NCI-H510A treated with DMSO at 0.1 percent for 48 hours (cell line): ENCODE measurements around the gene COQ8A.
A peak's percentile ranks its signal among the peaks of the same experiment; 100 is the strongest.
"Not testable (repeated sequence)": the region's sequence is repeated elsewhere in the genome, so short reads cannot be mapped to it uniquely, and the experiment has no call there.

Source experiments
- DNase-seq: peaks from one replicate; lab custom pipeline; 2025; lab: John Stamatoyannopoulos, UW

Gene COQ8A

DNA sequence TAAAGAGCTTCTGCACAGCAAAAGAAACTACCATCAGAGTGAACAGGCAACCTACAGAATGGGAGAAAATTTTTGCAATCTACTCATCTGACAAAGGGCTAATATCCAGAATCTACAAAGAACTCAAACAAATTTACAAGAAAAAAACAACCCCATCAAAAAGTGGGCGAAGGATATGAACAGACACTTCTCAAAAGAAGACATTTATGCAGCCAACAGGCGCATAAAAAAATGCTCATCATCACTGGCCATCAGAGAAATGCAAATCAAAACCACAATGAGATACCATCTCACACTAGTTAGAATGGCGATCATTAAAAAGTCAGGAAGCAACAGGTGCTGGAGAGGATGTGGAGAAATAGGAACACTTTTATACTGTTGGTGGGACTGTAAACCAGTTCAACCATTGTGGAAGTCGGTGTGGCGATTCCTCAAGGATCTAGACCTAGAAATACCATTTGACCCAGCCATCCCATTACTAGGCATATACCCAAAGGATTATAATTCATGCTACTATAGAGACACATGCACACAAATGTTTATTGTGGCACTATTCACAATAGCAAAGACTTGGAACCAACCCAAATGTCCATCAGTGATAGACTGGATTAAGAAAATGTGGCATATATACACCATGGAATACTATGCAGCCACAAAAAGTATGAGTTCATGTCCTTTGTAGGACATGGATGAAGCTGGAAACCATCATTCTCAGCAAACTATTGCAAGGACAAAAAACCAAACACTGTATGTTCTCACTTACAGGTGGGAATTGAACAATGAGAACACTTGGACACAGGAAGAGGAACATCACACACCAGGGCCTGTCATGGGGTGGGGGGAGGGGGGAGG lies 10.6 kb upstream of the COQ8A start:
- DNase-seq: not testable (repeated sequence)

DNA sequence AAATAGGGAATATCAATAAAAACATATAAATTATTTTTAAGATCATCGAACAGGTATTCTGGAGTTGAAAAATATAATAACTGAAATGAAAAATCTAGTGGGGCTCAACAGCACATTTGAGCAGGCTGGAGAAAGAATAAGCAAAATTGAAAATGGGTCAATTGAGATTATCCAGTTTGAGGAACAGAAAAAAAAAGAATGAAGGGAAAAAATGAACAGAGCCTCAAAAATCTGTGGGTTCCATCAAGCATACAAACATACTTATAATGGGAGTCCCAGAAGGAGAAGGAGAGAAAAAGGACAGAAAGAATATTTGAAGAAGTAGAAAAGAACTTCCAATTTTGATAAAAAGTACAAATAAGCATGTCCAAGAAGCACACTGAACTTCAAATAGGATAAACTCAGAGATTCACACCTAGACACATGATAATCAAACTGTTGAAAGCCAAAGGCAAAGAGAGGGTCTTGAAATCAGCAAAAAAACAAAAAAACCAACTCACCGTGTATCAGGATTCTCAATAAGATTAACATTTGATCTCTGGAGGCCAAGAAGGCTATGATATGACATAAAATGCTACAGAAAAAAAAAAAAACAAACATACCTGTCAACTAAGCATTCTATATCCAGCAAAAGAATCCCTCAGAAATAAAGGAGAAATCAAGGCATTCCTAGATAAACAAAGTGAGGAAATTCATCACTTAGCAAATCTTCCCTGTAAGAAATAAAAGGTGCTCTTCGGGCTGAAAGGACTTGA lies 5.4 kb upstream of the COQ8A start:
- DNase-seq: no peak

- DNase-seq: no peak
These were observed 2.0 kb upstream of the COQ8A start for GRCh38 chr1:226937940-226938725.

DNA sequence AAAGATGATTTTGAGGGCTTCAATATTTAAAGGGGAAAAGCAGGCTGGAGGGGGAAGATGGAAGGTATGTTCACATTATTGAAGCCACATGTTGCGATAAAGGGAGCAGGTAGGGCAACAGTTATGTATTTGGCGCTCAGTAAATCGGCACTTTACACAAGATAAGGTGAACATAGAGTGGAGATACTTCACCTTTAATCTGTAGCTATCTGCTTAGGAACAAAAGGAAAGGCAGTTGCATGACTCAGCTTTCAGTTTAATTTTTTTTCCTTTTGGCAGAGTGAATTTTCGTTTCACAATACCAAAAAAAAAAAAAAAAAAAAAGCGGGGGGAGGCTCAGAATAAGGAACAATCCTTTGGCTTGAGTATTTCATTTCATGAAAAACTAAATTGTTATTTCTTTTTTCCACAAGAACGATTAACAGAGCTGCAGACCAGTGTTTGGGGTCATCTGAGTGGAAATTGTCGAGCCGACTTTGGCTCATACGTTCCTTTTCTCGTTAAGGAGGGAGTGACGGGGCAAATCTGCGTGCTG lies 1.1 kb upstream of the COQ8A start:
- DNase-seq: peak; percentile 22

- DNase-seq: peak; percentile 90
These were observed 561 bp upstream of the COQ8A start for GRCh38 chr1:226939438-226940028.

- DNase-seq: no peak
These were observed 643 bp downstream of the COQ8A start for GRCh38 chr1:226940806-226941067.

DNA sequence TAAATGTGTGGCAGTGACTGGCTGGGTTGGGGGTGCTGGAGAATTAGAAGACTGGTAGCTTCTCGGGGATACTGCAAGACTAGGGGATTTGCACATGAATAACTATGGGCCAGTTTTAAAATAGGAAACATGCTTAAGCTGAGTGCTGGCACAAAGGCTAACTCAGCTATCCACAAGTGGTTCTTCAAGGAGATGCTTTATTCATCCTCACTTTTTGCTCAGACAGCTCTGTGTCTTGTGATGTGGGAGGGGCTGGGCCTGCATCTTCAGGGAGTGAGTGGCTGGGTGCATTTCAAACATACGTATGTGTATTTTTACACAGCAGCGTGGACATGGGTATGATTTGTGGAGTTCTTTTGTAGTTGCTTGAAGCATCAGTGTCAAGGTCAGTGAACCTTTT lies 2.3 kb downstream of the COQ8A start:
- no peak for DNase-seq

- DNase-seq: no peak
These were observed 3.1 kb downstream of the COQ8A start for GRCh38 chr1:226943156-226943555.

DNA sequence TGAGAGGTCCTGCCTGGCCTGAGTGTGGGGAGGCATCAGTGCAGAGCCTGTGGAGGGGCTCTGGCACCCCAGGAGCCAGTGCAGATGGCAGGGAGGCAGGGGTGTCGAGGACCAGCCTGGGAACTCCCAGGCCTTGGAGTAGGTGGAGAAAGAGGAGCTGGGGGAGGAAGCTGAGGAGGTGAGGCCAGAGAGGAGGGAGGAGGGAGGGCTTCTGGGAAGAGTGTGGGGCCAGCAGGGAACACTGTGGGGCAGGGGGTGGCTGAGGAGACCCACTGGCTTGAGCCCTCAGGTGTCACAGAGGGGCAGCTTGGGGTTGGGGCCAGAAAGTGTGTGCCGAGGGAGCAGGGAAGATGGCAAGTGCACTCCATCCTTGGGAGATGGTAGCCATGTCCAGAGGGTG lies 3.8 kb downstream of the COQ8A start:
- no peak for DNase-seq

GRCh38 chr1:226945106-226945857 lies 5.2 kb downstream of the COQ8A start:
- peak; percentile 86 for DNase-seq

DNA sequence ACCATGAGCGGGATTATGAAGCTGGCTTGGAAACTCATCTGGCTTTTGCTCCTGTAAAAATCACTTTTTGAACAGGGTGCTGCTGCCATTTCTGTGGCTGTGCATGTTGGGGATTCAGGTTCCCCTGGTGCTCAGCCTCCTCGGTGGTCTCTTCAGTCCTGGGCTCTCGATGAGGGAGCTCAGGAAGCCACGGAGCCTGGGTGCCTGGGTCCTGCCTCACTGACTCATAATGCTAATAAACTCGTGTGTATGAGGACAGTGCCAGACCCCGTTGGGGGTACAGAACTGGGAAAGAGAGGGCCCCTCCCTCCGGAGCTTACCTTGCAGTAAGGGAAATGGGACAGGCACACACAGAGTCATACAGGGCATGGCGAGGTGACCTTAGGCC lies 5.8 kb downstream of the COQ8A start:
- DNase-seq: no peak

- no peak for DNase-seq
These were observed 6.2 kb downstream of the COQ8A start for GRCh38 chr1:226946285-226946684.

- DNase-seq: no peak
These were observed 6.7 kb downstream of the COQ8A start for GRCh38 chr1:226946841-226947240.

- no peak for DNase-seq
These were observed 8.0 kb downstream of the COQ8A start for GRCh38 chr1:226948051-226948450.

- no peak for DNase-seq
These were observed 8.4 kb downstream of the COQ8A start for GRCh38 chr1:226948480-226948879.

GRCh38 chr1:226948996-226949395 lies 8.9 kb downstream of the COQ8A start:
- DNase-seq: no peak

DNA sequence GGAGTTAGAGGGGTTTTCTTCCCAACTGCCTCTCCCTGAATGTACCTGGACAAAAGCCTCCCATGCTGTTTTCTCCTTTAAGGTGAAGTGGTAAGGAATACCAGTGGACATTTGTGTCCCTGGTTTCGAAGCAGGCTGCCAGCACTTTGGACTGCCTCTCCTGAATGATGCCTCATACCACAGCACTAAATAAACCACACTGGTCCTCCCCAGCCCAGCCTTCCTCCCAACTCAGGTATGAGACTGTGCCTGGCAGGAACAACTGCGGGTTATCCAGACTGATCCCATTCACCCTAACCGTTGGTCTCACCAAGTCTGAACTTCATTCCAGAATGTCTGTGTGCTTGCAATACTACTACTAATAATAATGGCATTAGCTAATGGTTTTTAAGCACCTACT lies 9.3 kb downstream of the COQ8A start:
- no peak for DNase-seq

DNA sequence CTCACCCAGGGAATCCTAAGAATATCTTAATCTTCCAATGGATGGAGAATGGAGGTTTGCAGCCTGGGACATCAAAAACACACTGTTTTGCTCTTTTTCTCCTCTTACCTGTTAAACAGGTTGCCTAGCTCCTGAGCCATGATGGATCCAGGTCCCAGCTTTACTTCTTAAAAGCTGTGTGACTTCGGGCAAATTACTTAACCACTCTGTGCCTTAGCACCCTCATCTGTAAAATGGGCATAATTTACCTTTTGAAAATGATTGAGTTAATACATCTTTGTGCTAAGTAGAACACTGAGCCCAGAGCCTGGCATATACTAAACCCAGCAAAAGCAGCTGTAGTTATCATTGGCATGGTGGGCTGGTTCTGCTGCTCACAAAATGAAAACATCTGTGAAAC lies 10.2 kb downstream of the COQ8A start:
- no peak for DNase-seq

GRCh38 chr1:226950871-226951270 lies 10.8 kb downstream of the COQ8A start:
- no peak for DNase-seq

DNA sequence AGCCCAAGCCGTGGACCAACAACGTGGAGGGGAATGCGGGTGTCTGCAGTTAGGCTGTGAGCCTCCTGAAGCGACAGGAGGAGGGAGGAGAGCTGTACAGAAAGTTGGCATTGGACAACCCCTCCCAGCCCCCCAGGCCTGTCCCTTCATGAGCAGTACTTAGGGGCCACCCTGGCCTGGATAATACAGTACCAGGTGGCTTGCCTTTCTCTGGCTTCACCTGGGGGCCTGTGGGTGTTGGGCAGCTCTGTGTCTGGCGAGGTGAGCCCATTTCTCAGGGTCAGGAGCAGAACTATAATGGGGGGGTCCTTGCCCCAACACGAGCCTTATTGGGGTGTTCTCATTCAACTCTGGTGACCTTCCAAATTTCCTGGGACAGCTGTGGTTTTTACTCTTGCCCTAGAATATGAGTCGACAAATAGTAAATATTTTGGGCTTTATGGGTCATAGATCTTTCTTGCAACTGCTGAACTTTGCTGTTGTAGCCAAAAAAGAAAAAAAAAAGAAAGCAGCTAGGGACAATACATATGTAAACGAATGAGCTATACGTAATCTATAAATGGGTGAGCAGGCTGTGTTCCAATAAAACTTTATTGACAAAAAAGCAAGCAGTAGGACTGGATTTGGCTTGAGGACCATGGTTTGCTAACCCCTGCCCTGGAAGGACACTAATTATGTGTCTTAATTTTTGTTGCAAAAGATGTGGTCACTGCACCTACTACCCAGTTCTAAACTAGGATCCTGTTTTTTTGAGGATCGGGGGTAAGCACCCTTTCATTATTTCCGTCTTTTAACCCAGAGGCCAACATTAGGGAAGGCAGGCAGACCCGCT lies 11.4 kb downstream of the COQ8A start:
- no peak for DNase-seq

GRCh38 chr1:226952118-226952441 lies 12.0 kb downstream of the COQ8A start:
- no peak for DNase-seq
